Kidney (tissue), 14 donors: ENCODE measurements around the gene GPR12. TPM values are rescaled to one million over a fixed set of nuclear protein-coding genes. Genes with fewer than 3 reads are reported as not detected.

Experiments
- DNase-seq, 5 donors: peaks; one replicate each; pipeline ENCODE4 v3.0.0-alpha.2; 2013 to 2020
- FAIRE-seq: peaks from 2 replicates; lab custom pipeline; 2012; peaks lifted over from hg19 to GRCh38; lab: Jason Lieb, UNC
- H3K27ac ChIP-seq, 2 donors: one replicate each; pipeline ENCODE4 v1.7.0; 2013; ENCODE audit warnings: low read depth in 2 of 2, low read length in 2 of 2, inconsistent platforms in 1 of 2
- H3K27me3 ChIP-seq: one replicate; pipeline ENCODE4 v1.7.1; 2013; ENCODE audit warnings: low read length, inconsistent platforms; ENCODE audit not compliant: control insufficient read depth, insufficient read depth
- H3K36me3 ChIP-seq, 3 donors: one replicate each; pipeline versions ENCODE4 v1.7.0 to v1.7.1; 2013; ENCODE audit warnings: low read length in 3 of 3, control low read depth in 1 of 3, inconsistent platforms in 1 of 3; ENCODE audit not compliant: insufficient read depth in 3 of 3, control insufficient read depth in 2 of 3
- H3K4me1 ChIP-seq, 3 donors: one replicate each; pipeline versions ENCODE4 v1.7.0 to v1.7.1; 2013; ENCODE audit warnings: low read length in 3 of 3, inconsistent platforms in 1 of 3, low read depth in 1 of 3; ENCODE audit not compliant: control insufficient read depth in 2 of 3, insufficient read depth in 2 of 3
- H3K4me3 ChIP-seq, 3 donors: one replicate each; pipeline versions ENCODE4 v1.7.0 to v1.8.1; 2013; ENCODE audit warnings: low read length in 3 of 3, control low read depth in 1 of 3, inconsistent platforms in 1 of 3
- H3K9ac ChIP-seq, 3 donors: one replicate each; pipeline versions ENCODE4 v1.7.0 to v1.7.1; 2013; ENCODE audit warnings: low read length in 3 of 3, control low read depth in 1 of 3, inconsistent platforms in 1 of 3
- H3K9me3 ChIP-seq, 3 donors: one replicate each; pipeline versions ENCODE4 v1.7.0 to v1.7.1; 2013; ENCODE audit warnings: low read length in 3 of 3, control low read depth in 1 of 3, inconsistent platforms in 1 of 3; ENCODE audit not compliant: control insufficient read depth in 2 of 3, insufficient read depth in 1 of 3
- intact Hi-C: fragments of 100-400 bp; cut with DNase I; formaldehyde crosslinking; loops from one replicate; pipeline ENCODE4 v1.11.1; 2022
- polyA plus RNA-seq: library from polyadenylated mRNA; stranded (reverse); fragments of 350-450 nt; fragmentation: Illumina TruSeq; extraction: RNeasy Lipid Tissue Mini Kit (QIAGEN cat#74804); gene quantifications from one replicate; pipeline ENCODE4 v1.2.3, GENCODE V29; 2014; ENCODE audit warnings: low read depth, low replicate concordance; ENCODE audit not compliant: insufficient read depth
- total RNA-seq: library from RNA; stranded (reverse); fragmentation: NEBNext Ultra II Directional; extraction: Animal tissue kit (Norgen Biotek cat#: 25700); gene quantifications from one replicate; pipeline ENCODE4 v1.2.1, GENCODE V29; 2021
- TF ChIP-seq, protein P1 (sequence below): IDR thresholded peaks from 3 replicates; pipeline ENCODE4 v1.5.1; 2012; ENCODE audit warnings: mild to moderate bottlenecking, moderate library complexity, borderline replicate concordance; ENCODE audit not compliant: insufficient read depth; ENCODE audit errors: extremely low read depth
- donor health status: control.
- donor health status: control.
- donor health status: control.
- donor health status: control.
- donor health status: control.
- donor health status: DM: yes; HTN: yes; CAD: no.
- donor health status: Normal renal cell carcinoma (clear cell type).

GPR12 gene
- total and polyA plus RNA-seq, 2 donors from 2014 or later, result not detected

- Histone ChIP-seq H3K36me3 (no peaks in the 10 kb centered on the region), H3K4me1 (no peaks in the 10 kb centered on the region), H3K9ac (no peak overlapping the region), H3K9me3 (no peaks in the 10 kb centered on the region), H3K27me3 (no peaks in the 10 kb centered on the region), H3K4me3 (no peak overlapping the region), H3K27ac (no peak overlapping the region)
- intact Hi-C loops, result no loop called here
- FAIRE-seq (no peak), DNase-seq (peak in 4 of 5 donors; percentile 48 to 75 (median 60))
- TF ChIP-seq, protein P1, sequence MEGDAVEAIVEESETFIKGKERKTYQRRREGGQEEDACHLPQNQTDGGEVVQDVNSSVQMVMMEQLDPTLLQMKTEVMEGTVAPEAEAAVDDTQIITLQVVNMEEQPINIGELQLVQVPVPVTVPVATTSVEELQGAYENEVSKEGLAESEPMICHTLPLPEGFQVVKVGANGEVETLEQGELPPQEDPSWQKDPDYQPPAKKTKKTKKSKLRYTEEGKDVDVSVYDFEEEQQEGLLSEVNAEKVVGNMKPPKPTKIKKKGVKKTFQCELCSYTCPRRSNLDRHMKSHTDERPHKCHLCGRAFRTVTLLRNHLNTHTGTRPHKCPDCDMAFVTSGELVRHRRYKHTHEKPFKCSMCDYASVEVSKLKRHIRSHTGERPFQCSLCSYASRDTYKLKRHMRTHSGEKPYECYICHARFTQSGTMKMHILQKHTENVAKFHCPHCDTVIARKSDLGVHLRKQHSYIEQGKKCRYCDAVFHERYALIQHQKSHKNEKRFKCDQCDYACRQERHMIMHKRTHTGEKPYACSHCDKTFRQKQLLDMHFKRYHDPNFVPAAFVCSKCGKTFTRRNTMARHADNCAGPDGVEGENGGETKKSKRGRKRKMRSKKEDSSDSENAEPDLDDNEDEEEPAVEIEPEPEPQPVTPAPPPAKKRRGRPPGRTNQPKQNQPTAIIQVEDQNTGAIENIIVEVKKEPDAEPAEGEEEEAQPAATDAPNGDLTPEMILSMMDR, result peak; percentile 30
Observed at GRCh38 chr13:26707122-26708006, 53.2 kb downstream of the GPR12 start.

GRCh38 chr13:26706381-26706780, 54.2 kb downstream of the GPR12 start:
- intact Hi-C loops, result no loop called here
- DNase-seq (no peak), FAIRE-seq (no peak)
- Histone ChIP-seq H3K36me3 (no peaks in the 10 kb centered on the region), H3K9ac (no peak overlapping the region), H3K4me1 (no peaks in the 10 kb centered on the region), H3K27ac (no peak overlapping the region), H3K4me3 (no peak overlapping the region), H3K9me3 (no peaks in the 10 kb centered on the region), H3K27me3 (no peaks in the 10 kb centered on the region)
- TF ChIP-seq, protein P1, result no peak

DNA sequence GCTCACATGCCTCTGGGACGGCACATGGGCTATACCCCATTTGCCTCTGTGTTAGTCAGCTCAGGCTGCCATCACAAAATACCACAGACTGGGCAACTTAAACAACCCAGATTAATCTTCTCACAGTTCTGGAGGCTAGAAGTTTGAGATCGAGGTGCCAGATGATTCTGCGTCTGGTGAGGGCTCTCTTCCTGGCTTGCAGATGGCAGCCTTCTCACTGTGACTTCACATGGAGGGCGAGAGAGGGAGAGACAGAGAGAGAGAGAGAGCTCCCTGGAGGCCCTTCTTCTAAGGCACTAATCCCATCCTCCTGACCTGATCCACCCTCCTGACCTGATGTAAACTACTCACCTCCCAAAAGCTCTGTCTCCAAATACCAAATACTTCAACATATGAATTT, 55.0 kb downstream of the GPR12 start:
- no peaks in the 10 kb centered on the region for H3K27me3 ChIP-seq
- no peak for DNase-seq
- FAIRE-seq, result no peak
- TF ChIP-seq, protein P1, result no peak
- H3K4me1 ChIP-seq, result no peaks in the 10 kb centered on the region
- H3K4me3 ChIP-seq, result no peak overlapping the region
- H3K36me3 ChIP-seq, result no peaks in the 10 kb centered on the region
- intact Hi-C loops, result no loop called here
- H3K27ac ChIP-seq, result no peak overlapping the region
- no peaks in the 10 kb centered on the region for H3K9me3 ChIP-seq
- H3K9ac ChIP-seq, result no peak overlapping the region

Other genes with a start within 250 kb of the GPR12 start
- 18.5 TPM for gene WASF3, start 203.1 kb downstream of the GPR12 start, total RNA-seq
- gene WASF3, start 203.1 kb downstream of the GPR12 start, polyA plus RNA-seq, result 3.7 TPM